Breast epithelium (tissue), 3 donors: ENCODE results near the gene FAM174C.

Source experiments
- POLR2A ChIP-seq: fragments of 450-650 bp; IDR thresholded peaks from one replicate; pipeline ENCODE4 v1.6.1; 2016; ENCODE audit warnings: antibody characterized with exemption, mild to moderate bottlenecking, moderate library complexity
- POLR2AphosphoS5 ChIP-seq, 3 donors: sonication (generic); formaldehyde crosslinking; IDR thresholded peaks; one replicate each; pipeline ENCODE4 v1.6.1; 2017; ENCODE audit warnings: antibody characterized with exemption in 3 of 3
- TF ChIP-seq, protein P1 (sequence below), 3 donors: fragments of 450-650 bp; IDR thresholded peaks; one replicate each; pipeline ENCODE4 v1.5.1; 2016 to 2017; ENCODE audit warnings: antibody characterized with exemption in 3 of 3, mild to moderate bottlenecking in 3 of 3, moderate library complexity in 3 of 3

GRCh38 chr19:1279782-1280341 lies 4.5 kb downstream of the FAM174C start:
- TF ChIP-seq POLR2AphosphoS5 (IDR thresholded peaks at IDR 0.05) (peak in 1 of 3 donors; percentile 26), POLR2A (no peak)
- TF ChIP-seq, protein P1, sequence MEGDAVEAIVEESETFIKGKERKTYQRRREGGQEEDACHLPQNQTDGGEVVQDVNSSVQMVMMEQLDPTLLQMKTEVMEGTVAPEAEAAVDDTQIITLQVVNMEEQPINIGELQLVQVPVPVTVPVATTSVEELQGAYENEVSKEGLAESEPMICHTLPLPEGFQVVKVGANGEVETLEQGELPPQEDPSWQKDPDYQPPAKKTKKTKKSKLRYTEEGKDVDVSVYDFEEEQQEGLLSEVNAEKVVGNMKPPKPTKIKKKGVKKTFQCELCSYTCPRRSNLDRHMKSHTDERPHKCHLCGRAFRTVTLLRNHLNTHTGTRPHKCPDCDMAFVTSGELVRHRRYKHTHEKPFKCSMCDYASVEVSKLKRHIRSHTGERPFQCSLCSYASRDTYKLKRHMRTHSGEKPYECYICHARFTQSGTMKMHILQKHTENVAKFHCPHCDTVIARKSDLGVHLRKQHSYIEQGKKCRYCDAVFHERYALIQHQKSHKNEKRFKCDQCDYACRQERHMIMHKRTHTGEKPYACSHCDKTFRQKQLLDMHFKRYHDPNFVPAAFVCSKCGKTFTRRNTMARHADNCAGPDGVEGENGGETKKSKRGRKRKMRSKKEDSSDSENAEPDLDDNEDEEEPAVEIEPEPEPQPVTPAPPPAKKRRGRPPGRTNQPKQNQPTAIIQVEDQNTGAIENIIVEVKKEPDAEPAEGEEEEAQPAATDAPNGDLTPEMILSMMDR (IDR thresholded peaks at IDR 0.05): peak; percentile 84 to 91 (median 88)
